Measurements from ENCODE around the gene ADAMTS12.
"Not testable (repeated sequence)": the region's sequence is repeated elsewhere in the genome, so short reads cannot be mapped to it uniquely, and the experiment has no call there.

Gene ADAMTS12, protein sequence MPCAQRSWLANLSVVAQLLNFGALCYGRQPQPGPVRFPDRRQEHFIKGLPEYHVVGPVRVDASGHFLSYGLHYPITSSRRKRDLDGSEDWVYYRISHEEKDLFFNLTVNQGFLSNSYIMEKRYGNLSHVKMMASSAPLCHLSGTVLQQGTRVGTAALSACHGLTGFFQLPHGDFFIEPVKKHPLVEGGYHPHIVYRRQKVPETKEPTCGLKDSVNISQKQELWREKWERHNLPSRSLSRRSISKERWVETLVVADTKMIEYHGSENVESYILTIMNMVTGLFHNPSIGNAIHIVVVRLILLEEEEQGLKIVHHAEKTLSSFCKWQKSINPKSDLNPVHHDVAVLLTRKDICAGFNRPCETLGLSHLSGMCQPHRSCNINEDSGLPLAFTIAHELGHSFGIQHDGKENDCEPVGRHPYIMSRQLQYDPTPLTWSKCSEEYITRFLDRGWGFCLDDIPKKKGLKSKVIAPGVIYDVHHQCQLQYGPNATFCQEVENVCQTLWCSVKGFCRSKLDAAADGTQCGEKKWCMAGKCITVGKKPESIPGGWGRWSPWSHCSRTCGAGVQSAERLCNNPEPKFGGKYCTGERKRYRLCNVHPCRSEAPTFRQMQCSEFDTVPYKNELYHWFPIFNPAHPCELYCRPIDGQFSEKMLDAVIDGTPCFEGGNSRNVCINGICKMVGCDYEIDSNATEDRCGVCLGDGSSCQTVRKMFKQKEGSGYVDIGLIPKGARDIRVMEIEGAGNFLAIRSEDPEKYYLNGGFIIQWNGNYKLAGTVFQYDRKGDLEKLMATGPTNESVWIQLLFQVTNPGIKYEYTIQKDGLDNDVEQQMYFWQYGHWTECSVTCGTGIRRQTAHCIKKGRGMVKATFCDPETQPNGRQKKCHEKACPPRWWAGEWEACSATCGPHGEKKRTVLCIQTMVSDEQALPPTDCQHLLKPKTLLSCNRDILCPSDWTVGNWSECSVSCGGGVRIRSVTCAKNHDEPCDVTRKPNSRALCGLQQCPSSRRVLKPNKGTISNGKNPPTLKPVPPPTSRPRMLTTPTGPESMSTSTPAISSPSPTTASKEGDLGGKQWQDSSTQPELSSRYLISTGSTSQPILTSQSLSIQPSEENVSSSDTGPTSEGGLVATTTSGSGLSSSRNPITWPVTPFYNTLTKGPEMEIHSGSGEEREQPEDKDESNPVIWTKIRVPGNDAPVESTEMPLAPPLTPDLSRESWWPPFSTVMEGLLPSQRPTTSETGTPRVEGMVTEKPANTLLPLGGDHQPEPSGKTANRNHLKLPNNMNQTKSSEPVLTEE (N-terminal part only)

GRCh38 chr5:33891788-33892619, at the start of gene ADAMTS12:
TSS of gene ADAMTS12 (minus strand) at chr5:33891990. CDS start at chr5:33891856, 134 bp downstream.
- DNase-seq (ENCODE audit: low read depth) = peak; percentile 55

DNA sequence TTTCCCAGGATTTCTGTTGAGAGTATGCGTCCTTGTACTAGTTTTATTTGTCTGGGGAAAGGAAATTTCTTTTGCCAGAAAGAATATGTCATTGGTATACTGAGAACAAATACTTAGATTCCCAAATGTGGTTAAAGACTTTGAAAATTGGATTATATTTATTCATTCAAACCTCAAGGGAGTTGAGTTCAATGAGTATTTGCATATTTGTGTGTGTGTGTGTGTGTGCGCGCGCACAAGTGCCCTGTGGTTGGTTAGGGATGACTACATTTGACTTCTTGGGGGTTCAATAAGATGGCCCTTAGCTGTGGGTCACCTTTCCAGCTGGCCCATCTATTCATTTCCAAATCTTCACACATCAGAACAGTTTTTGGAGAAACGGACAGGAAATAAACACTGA, 49.3 kb upstream of the ADAMTS12 start:
- no peak for DNase-seq (ENCODE audit: low read depth)

DNA sequence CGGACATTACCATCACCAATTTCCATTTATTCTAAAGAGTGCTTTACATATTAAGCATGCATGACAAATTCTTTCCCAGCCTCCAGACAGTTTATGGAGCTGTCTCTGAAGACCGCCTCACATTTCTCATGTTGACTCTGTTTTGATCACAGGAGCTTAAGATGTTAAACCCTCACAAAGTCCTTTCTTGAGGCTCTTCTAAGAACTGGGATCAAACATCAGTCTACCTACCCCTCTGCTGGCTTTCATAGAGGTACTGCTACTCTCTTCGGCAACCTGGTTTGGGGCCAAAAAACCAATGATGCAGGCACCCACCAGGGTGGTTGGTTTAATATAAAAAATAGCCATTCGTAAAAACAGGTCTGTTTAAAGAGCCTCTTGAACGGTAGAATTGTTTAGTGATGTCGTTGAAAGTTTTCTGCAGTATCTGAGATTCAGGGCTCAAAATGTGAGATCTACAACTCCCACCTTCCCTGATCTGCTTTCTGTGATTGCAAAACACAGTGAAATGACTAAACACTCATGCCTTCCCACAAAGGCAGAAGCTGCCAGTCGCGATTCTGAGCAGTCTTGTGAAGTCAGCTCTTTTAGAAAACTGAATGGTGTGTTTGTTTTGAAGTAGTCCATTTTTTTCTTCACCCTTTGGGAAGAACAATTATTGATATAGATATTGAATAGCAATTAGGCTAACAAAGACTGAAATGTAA, 47.9 kb upstream of the ADAMTS12 start:
- peak; percentile 14 for DNase-seq (ENCODE audit: low read depth)

DNA sequence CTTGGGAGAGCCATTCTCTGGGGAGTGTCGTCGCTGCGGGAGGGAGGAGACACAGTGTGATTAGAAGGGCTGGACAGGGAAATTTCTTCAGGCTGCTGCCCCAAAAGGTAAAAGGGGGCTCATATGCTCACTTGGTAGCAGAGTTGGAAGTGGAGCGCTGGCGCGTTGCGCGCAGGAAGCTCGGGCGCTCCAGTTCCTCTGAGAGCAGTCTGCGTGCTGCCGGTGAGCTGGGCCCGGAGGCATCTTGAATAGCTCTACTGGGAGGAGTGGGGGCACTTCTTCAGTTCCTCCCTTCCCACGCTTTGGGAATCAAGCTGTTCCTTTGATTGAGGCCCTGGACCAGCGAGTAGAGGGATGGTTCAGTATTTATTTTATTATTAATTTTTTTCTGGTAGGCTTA, 47.1 kb upstream of the ADAMTS12 start:
- DNase-seq (ENCODE audit: low read depth) = no peak

GRCh38 chr5:33938507-33938796, 46.7 kb upstream of the ADAMTS12 start:
- DNase-seq (ENCODE audit: low read depth) = no peak

GRCh38 chr5:33937707-33938506, 46.1 kb upstream of the ADAMTS12 start:
- DNase-seq (ENCODE audit: low read depth) = no peak

DNA sequence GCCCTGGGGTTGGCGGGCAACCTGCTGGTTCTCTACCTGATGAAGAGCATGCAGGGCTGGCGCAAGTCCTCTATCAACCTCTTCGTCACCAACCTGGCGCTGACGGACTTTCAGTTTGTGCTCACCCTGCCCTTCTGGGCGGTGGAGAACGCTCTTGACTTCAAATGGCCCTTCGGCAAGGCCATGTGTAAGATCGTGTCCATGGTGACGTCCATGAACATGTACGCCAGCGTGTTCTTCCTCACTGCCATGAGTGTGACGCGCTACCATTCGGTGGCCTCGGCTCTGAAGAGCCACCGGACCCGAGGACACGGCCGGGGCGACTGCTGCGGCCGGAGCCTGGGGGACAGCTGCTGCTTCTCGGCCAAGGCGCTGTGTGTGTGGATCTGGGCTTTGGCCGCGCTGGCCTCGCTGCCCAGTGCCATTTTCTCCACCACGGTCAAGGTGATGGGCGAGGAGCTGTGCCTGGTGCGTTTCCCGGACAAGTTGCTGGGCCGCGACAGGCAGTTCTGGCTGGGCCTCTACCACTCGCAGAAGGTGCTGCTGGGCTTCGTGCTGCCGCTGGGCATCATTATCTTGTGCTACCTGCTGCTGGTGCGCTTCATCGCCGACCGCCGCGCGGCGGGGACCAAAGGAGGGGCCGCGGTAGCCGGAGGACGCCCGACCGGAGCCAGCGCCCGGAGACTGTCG, 45.4 kb upstream of the ADAMTS12 start:
- no peak for DNase-seq (ENCODE audit: low read depth)

GRCh38 chr5:33936381-33937016, 44.7 kb upstream of the ADAMTS12 start, which contains the start of gene RXFP3:
TSS of gene RXFP3 (plus strand) at chr5:33936386. CDS start at chr5:33936741, 355 bp downstream.
- no peak for DNase-seq (ENCODE audit: low read depth)

DNA sequence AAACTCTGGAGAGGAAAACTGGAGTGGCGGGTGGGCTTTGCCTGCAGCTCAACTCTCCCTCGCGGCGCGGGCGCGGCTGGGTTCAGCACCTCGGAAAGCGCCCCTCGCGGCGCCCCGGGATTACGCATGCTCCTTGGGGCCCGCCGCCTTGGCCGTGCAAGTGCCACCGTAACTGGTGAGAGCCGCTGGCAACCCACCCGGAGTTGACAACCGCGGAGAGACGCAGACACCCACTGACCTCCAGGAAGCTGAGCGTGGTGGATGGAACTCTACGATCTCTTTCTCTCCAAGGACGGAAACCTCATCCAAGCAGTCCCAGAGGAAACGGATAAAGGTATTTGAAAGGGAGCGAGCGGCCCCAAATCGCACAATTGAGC, 44.2 kb upstream of the ADAMTS12 start:
- DNase-seq (ENCODE audit: low read depth) = no peak

- DNase-seq (ENCODE audit: low read depth) = peak; percentile 65
These were observed 42.4 kb upstream of the ADAMTS12 start for GRCh38 chr5:33934176-33934575.

- no peak for DNase-seq (ENCODE audit: low read depth)
These were observed 42.0 kb upstream of the ADAMTS12 start for GRCh38 chr5:33933723-33934169.

GRCh38 chr5:33931136-33931535, 39.3 kb upstream of the ADAMTS12 start:
- DNase-seq (ENCODE audit: low read depth) = no peak

DNA sequence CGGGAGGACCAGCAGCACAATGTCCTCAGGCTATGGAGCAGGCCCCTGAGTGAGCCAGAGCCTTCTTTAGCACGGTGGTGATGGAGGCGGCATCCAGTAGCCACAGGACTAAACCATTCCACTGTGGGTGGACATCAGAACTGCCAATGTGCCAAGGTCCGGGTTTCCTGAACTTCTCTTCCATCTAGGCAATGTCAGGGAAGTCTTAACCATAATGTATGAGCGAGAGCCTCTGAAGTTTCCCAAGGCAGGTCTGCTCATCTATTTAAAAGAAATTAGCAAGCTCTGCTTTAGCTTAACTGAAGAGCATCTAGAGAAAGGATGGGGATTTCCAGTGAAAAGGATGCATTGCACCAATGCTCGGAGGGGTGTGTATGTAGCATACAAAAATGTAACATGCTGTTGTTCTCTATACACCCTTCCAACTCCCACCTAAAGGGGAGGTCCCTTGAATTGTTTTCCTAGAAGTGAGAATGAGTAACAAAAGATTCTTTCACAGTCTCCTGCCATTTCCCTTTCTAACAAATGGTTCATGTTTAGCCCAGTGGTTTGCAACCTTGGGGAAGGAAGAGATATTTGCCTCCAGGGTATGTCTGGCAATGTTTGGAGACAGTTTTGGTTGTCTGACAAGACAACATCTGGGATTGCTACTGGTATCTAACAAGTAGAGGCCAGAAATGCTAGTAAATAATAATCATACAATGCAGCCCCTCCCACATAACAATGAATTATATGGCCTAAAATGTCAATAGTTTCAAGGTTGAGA, 38.3 kb upstream of the ADAMTS12 start:
- no peak for DNase-seq (ENCODE audit: low read depth)

- no peak for DNase-seq (ENCODE audit: low read depth)
These were observed 36.5 kb upstream of the ADAMTS12 start for GRCh38 chr5:33928283-33928682.

DNA sequence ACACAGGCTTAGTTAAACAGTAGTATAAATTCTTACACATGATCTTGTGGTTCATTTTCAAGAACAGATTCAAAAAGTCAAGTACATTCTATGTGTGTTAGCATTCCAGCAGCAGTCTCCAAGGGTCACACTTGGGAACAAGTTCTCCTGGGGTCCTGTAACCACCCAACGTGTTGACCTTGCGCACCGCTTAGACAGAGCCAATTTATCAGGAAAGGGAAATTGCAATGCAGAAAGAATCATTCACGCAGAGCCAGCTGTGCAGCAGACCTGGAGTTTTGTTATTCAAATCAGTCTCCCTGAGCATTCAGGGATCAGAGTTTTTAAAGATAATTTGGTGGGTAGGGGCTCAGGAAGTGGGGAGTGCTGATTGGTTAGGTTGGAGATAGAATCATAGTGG, 35.9 kb upstream of the ADAMTS12 start:
- no peak for DNase-seq (ENCODE audit: low read depth)

DNA sequence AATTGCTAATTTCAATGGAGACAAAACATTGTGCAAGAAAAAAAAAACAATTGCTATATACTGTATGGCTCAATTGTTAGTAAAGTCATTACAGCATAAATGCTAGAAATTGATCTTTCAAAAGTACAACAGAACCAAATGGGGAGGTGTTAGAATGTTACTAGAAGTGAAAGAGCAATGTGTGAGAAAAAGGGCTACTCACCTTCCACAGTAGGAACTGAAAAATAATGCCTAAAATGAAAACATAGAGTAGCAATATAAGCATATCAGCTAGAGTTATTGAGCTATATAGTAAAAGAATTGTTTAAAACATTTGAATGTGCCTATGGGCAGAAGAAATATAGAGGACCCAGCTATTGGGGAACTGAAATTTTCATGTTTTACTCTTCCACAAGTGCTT, 33.5 kb upstream of the ADAMTS12 start:
- no peak for DNase-seq (ENCODE audit: low read depth)

GRCh38 chr5:33921002-33921401, 29.2 kb upstream of the ADAMTS12 start:
- DNase-seq (ENCODE audit: low read depth) = no peak

DNA sequence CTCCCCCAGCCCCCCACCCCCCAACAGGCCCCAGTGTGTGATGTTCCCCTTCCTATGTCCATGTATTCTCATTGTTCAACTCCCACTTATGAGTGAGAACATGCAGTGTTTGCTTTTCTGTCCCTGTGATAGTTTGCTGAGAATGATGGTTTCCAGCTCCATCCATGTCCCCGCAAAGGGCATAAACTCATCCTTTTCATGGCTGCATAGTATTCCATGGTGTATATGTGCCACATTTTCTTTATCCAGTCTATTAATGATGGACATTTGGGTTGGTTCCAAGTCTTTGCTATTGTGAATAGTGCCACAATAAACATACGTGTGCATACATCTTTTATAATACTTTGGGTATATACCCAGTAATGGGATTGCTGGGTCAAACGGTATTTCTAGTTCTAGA, 23.1 kb upstream of the ADAMTS12 start:
- DNase-seq (ENCODE audit: low read depth) = not testable (repeated sequence)

All from HS-5 (cell line).